Upper lobe of left lung (tissue), 4 donors: Measurements from ENCODE around the gene TMEM95.

Source experiments
- EP300 ChIP-seq, 4 donors: sonication (generic); formaldehyde crosslinking; IDR thresholded peaks; one replicate each; pipeline ENCODE4 v1.5.1; 2017; ENCODE audit warnings: antibody characterized with exemption in 4 of 4, control low read depth in 2 of 4
- POLR2A ChIP-seq, 4 donors: fragments of 450-650 bp; IDR thresholded peaks; one replicate each; pipeline ENCODE4 v1.5.1; 2016 to 2017; ENCODE audit warnings: antibody characterized with exemption in 4 of 4, mild to moderate bottlenecking in 2 of 4
- POLR2AphosphoS5 ChIP-seq, 2 donors: sonication (generic); formaldehyde crosslinking; IDR thresholded peaks; one replicate each; pipeline ENCODE4 v1.5.1; 2017; ENCODE audit warnings: antibody characterized with exemption in 2 of 2
- TF ChIP-seq, protein P1 (sequence below), 6 experiments: fragments of 450-650 bp in 4 of 6; fragments of 200-600 bp in 2 of 6; sonication (generic) in 2 of 6; IDR thresholded peaks; one replicate each; pipeline ENCODE4 v1.5.1; 2016 to 2019; ENCODE audit warnings: antibody characterized with exemption in 6 of 6

- TF ChIP-seq, protein P1, sequence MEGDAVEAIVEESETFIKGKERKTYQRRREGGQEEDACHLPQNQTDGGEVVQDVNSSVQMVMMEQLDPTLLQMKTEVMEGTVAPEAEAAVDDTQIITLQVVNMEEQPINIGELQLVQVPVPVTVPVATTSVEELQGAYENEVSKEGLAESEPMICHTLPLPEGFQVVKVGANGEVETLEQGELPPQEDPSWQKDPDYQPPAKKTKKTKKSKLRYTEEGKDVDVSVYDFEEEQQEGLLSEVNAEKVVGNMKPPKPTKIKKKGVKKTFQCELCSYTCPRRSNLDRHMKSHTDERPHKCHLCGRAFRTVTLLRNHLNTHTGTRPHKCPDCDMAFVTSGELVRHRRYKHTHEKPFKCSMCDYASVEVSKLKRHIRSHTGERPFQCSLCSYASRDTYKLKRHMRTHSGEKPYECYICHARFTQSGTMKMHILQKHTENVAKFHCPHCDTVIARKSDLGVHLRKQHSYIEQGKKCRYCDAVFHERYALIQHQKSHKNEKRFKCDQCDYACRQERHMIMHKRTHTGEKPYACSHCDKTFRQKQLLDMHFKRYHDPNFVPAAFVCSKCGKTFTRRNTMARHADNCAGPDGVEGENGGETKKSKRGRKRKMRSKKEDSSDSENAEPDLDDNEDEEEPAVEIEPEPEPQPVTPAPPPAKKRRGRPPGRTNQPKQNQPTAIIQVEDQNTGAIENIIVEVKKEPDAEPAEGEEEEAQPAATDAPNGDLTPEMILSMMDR (IDR thresholded peaks at IDR 0.05): no peak
- TF ChIP-seq POLR2AphosphoS5 (IDR thresholded peaks at IDR 0.05) (no peak), POLR2A (IDR thresholded peaks at IDR 0.05) (no peak), EP300 (IDR thresholded peaks at IDR 0.05) (no peak)
Measured at GRCh38 chr17:7392696-7393612, 38.0 kb downstream of the TMEM95 start.
